Heart left ventricle (tissue), 13 donors: ENCODE data around the gene GLT6D1.

Experiments used
- CTCF ChIP-seq, 12 donors: fragments of 200-600 bp; sonication (generic) in 4 of 12; IDR thresholded peaks; one replicate each; pipeline versions ENCODE4 v1.5.0 to v1.8.0; 2018 to 2022; ENCODE audit warnings: antibody characterized with exemption in 12 of 12, mild to moderate bottlenecking in 5 of 12
- POLR2A ChIP-seq, 2 donors: fragments of 450-650 bp; IDR thresholded peaks; one replicate each; pipeline ENCODE4 v1.6.1; 2017; ENCODE audit warnings: antibody characterized with exemption in 2 of 2, mild to moderate bottlenecking in 2 of 2, moderate library complexity in 2 of 2
- donor health status: ischemic (EF 13 %, LVEDD 7.1; RV severe dilation, severe dysfunction).
- donor health status: DM: no; HTN: yes; CAD: no.
- donor health status: DM: no; HTN: no; CAD: no.
- donor health status: ischemic (EF 25% LVEDD 6.9; RV normal size, moderate dysfunction).
- donor health status: ischemic (EF 25% LVEDD 5.7; RV mildly dilated, moderate dysfunction).
- donor health status: ischemic (EF 35%, LVEDD 5.7; RV mildly dilated, moderate dysfunction).
- donor health status: nonischemic (EF 11% LVEDD 7.7; RV severe dilation, severe dysfunction).
- donor health status: DM: yes; HTN: yes; CAD: no.
- donor health status: PGD.
- donor health status: ischemic (EF 29% LVEDD 5.4; RV normal size, mild dysfunction).
- donor health status: nonischemic (EF 23%, LVEDD 6.1; RV moderate dilation, normal function).

- no peak for TF ChIP-seq CTCF (IDR thresholded peaks at IDR 0.05)
- no peak for TF ChIP-seq POLR2A (IDR thresholded peaks at IDR 0.05)
These were observed 16.0 kb upstream of the GLT6D1 start for GRCh38 chr9:135655317-135655716.
